Measurements from ENCODE around the gene AGTPBP1.

GRCh38 chr9:85516976-85517637, 224.6 kb downstream of the AGTPBP1 start:
- TF ChIP-seq CTCF (IDR thresholded peaks at IDR 0.05) (no peak), POLR2A (IDR thresholded peaks at IDR 0.05) (no peak)

All from lower leg skin (tissue), 3 donors.